Chondrocyte (in vitro differentiated cells): Measurements from ENCODE around the gene PRSS1. TPM values are rescaled to one million over a fixed set of nuclear protein-coding genes. Genes with fewer than 3 reads are reported as not detected.
"Not testable (repeated sequence)": the region's sequence is repeated elsewhere in the genome, so short reads cannot be mapped to it uniquely, and the experiment has no call there.

Experiments
- DNase-seq: peaks from one replicate; pipeline ENCODE4 v3.0.0; 2021; ENCODE audit warnings: mixed read lengths, low spot score
- H3K27ac Mint-ChIP-seq: one replicate; pipeline ENCODE4 v1.8.0; 2021; ENCODE audit warnings: mild to moderate bottlenecking, moderate library complexity, mixed read lengths; ENCODE audit not compliant: unreplicated experiment
- H3K27me3 Mint-ChIP-seq: 2 replicates; pipeline ENCODE4 v1.8.0; 2021; ENCODE audit warnings: low read depth, mixed read lengths
- H3K36me3 Mint-ChIP-seq: 2 replicates; pipeline ENCODE4 v1.8.0; 2021; ENCODE audit warnings: low read depth, mixed read lengths
- H3K4me1 Mint-ChIP-seq: 2 replicates; pipeline ENCODE4 v1.8.0; 2021; ENCODE audit warnings: low read depth, mild to moderate bottlenecking, mixed read lengths
- H3K4me3 Mint-ChIP-seq: one replicate; pipeline ENCODE4 v1.8.0; 2021; ENCODE audit warnings: mild to moderate bottlenecking, moderate library complexity, mixed read lengths; ENCODE audit not compliant: unreplicated experiment
- H3K9me3 Mint-ChIP-seq: 2 replicates; pipeline ENCODE4 v1.8.0; 2021; ENCODE audit warnings: low read depth, mixed read lengths
- CTCF ChIP-seq: fragments of 200-600 bp; sonication (generic); IDR thresholded peaks from 2 replicates; pipeline ENCODE4 v1.5.0; 2021; ENCODE audit warnings: antibody characterized with exemption, mild to moderate bottlenecking, moderate library complexity
- total RNA-seq: library from RNA; stranded (reverse); gene quantifications from 3 replicates; pipeline ENCODE4 v1.2.1, GENCODE V29; 2021

The PRSS1 gene
- total RNA-seq, 1 donor from 2014 or later = not detected

GRCh38 chr7:142767451-142767850 is 18.2 kb downstream of the PRSS1 start:
- Mint-ChIP-seq H3K4me1 (no peaks in the 10 kb centered on the region), H3K27ac (no peak overlapping the region), H3K4me3 (no peak overlapping the region), H3K9me3 (no peaks in the 10 kb centered on the region), H3K27me3 (peaks cover 24% of the 10 kb centered on the region), H3K36me3 (no peaks in the 10 kb centered on the region)
- TF ChIP-seq CTCF = no peak
- DNase-seq = no peak

GRCh38 chr7:142767861-142768260 is 18.6 kb downstream of the PRSS1 start:
- Mint-ChIP-seq H3K27ac (no peak overlapping the region), H3K4me3 (no peak overlapping the region), H3K4me1 (no peaks in the 10 kb centered on the region), H3K9me3 (no peaks in the 10 kb centered on the region), H3K36me3 (no peaks in the 10 kb centered on the region), H3K27me3 (peaks cover 22% of the 10 kb centered on the region)
- no peak for TF ChIP-seq CTCF
- DNase-seq = no peak

- not testable (repeated sequence) for H3K36me3 Mint-ChIP-seq, DNase-seq, H3K4me3 Mint-ChIP-seq, H3K9me3 Mint-ChIP-seq, H3K27ac Mint-ChIP-seq, H3K4me1 Mint-ChIP-seq
- peaks cover 30% of the 10 kb centered on the region for H3K27me3 Mint-ChIP-seq
Measured at GRCh38 chr7:142768885-142769284, 19.6 kb downstream of the PRSS1 start.

GRCh38 chr7:142770661-142771352 is 21.5 kb downstream of the PRSS1 start, which contains the start of gene PRSS2:
TSS of gene PRSS2 (plus strand) at chr7:142770970. CDS start at chr7:142770983, 13 bp downstream.
- DNase-seq = no peak
- H3K4me3 Mint-ChIP-seq = no peak within 1 kb of the TSS
- H3K27me3 Mint-ChIP-seq = peaks cover 33% of the 10 kb centered on the region
- no peaks in the 10 kb centered on the region for H3K4me1 Mint-ChIP-seq
- no peak within 1 kb of the TSS for H3K27ac Mint-ChIP-seq
- no peak for TF ChIP-seq CTCF
- H3K36me3 Mint-ChIP-seq = no peaks in the 10 kb centered on the region
- H3K9me3 Mint-ChIP-seq = no peaks in the 10 kb centered on the region

- DNase-seq = no peak
- H3K4me1 Mint-ChIP-seq = no peaks in the 10 kb centered on the region
- peaks cover 33% of the 10 kb centered on the region for H3K27me3 Mint-ChIP-seq
- H3K27ac Mint-ChIP-seq = no peak overlapping the region
- no peak overlapping the region for H3K4me3 Mint-ChIP-seq
- no peaks in the 10 kb centered on the region for H3K36me3 Mint-ChIP-seq
- H3K9me3 Mint-ChIP-seq = no peaks in the 10 kb centered on the region
- no peak for TF ChIP-seq CTCF
Measured at GRCh38 chr7:142771353-142771723, 22.1 kb downstream of the PRSS1 start.

DNA sequence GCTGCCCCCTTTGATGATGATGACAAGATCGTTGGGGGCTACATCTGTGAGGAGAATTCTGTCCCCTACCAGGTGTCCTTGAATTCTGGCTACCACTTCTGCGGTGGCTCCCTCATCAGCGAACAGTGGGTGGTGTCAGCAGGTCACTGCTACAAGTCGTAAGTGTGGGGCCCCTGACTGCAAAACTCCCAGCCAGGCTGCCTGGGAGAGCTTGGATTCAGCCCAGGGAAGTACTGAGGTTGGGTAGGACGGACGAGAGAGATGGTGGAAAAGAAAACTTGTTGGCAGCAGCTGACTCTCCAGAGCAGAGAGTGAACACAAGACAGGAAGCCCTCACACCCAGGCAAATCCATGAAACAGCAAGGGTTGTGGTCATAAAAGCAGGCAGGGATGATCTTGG is 22.8 kb downstream of the PRSS1 start:
- Mint-ChIP-seq H3K4me3 (no peak overlapping the region), H3K27ac (no peak overlapping the region), H3K36me3 (no peaks in the 10 kb centered on the region), H3K9me3 (no peaks in the 10 kb centered on the region), H3K4me1 (no peaks in the 10 kb centered on the region), H3K27me3 (peaks cover 33% of the 10 kb centered on the region)
- DNase-seq = no peak
- no peak for TF ChIP-seq CTCF
